ENCODE data around the gene GEMIN4.
A peak's percentile ranks its signal among the peaks of the same experiment; 100 is the strongest.
"Not testable (repeated sequence)": the region's sequence is repeated elsewhere in the genome, so short reads cannot be mapped to it uniquely, and the experiment has no call there.

Gene GEMIN4

DNA sequence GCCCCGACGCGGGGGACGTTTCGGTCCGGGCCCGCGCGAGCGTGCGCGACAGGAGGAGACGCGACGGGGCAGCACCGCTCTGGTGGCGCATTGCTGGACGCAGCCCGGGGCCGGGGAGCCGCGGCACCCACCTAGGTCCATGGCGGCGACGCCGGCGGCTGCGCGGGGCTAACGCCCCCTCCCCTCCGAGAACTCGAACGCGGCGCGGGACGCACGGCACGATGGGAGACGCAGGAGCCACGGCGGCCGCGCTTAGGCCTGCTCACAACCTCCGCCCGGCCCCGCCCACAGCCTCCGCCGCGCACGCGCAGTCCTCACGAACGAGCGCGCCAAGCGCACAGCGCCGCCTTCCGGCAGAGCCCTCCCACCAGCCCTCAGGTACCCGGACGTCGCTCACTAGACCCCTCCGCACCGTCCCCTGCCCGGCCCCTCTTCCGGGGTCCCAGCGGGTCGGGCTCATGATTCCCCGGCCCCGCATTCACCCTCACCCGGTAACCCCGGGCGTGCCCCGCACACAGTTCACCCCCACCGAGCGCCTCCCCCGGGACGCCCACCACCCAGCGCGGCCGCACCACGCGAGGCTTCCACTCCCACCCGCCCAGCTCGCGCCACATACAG is at the start of gene GEMIN4:
GEMIN4 (minus strand) TSS at position 263 of the 618 bp plus-strand sequence; CDS start at position 141, 122 bp downstream.
- DNase-seq = peak; percentile 86

DNA sequence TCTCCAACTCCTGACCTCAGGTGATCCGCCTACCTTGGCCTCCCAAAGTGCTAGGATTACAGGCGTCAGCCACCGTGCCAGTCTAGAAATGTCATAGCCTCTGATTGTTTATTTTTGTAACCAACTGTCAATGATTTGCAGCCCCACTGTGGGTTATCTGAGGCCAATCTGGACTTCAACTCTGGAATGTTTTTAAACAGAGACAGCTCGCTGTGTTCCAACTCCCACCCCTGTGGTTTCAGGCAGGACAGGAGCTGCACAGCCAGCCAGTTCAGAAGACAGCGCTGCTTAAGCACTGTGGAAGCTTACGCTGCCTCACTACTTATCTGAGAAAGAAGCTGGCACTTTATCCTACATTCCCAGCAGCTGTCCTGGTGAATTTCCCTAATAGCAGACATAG is 49.6 kb upstream of the GEMIN4 start:
- DNase-seq = no peak

DNA sequence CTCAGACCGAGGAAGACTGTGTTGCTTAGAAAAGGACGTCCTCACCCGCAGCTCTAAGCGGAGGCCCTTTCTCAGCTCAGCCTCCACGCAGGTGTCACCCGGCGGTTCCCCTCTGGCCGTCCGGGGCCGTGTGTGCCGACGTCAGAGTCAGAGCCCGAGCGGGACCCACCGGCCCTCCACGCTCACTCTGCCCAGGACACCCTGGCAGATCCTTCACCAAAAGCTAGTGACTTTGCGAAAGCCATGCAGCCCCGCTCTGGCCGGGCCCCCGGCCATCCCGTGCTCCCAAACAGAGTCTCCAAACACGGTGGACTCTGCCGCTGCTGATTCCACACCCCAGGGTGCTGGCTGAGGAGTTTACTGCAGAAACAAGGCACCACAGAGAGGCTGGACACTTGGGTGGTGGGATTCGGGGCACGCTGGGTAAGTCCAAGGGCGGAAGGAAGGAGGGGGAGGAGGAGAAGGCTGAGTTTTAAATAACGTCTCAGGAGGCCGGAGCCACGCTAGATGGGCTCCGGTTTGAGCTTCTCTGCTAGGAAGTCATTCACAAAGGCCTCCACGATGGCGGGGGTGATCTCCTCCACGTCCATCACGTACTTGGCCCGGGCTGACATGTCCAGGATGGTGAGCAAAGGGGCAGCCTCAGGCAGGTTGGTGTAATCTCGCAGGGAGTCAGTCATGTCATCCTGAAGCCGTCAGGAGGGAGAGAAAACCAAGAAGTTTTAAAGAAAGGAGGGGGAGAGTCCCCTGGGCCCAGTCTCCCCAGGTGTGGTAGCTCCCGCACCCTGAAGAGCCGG is 48.6 kb upstream of the GEMIN4 start:
- no peak for DNase-seq

DNA sequence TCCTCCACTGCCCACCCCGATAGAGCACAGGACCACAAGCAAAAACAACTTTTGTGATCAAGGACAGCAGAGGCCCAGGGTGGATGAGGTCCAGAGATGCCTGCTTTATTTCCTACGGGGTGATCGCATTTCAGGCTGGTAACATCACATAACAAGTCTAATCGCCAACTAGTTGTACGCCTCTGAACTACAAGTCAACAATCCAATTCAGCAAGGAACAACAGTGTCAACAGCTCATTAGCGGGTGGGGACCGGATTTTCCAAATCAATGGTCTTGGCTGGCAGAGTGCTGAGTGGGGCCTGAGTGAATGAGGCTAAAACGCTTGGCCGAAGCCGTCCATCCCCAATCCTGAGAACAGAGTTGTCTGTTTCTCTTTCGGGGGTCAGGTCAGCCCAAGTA is 47.2 kb upstream of the GEMIN4 start:
- no peak for DNase-seq

DNA sequence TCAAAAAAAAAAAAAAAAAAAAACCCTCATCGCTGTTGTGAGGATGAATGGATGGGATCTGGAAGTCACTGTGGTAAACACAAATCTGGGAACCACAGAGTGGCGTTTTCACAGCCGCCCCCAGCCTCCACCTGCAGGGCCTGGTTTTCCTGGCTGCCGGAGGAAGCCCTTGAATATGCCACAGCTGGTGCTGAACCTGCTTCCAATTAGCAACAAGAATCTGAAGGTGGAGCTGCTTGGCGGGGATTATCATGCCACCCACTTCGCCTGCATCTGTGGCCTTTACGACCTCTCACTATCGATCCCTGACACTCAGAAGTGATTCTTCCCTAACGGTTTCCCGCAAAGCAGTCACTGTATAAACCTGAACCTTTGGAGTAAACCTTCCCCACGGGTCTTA is 46.2 kb upstream of the GEMIN4 start:
- DNase-seq = no peak

DNA sequence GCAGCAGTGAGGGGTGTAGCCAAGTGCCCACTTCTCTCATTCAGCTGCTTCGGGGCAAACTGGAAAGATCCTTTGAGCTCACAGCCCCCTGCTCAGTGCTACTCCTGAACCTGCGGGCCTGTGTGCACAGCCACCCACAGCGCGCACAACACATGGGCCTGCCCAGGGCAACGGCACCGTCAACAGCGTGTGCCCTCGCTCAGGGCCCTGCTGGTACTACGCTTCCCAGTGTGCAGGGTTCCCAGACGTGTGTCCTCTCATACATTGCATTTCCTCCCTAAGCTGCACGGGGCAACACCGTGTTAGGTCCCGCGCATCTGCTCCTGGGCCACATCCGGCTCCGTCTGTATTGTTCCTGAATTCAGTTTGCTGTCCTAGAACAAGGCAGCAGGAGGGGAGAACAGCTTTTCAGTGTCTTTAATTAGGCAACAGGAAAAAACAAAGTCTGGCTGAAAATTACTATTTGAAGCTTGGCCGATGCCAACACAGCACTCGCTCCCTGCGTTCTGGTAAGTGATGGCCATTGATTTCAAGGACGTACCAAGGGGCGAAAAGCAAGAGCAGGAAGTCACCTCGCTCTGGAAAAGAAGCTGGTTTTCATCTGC is 45.3 kb upstream of the GEMIN4 start:
- DNase-seq = no peak

DNA sequence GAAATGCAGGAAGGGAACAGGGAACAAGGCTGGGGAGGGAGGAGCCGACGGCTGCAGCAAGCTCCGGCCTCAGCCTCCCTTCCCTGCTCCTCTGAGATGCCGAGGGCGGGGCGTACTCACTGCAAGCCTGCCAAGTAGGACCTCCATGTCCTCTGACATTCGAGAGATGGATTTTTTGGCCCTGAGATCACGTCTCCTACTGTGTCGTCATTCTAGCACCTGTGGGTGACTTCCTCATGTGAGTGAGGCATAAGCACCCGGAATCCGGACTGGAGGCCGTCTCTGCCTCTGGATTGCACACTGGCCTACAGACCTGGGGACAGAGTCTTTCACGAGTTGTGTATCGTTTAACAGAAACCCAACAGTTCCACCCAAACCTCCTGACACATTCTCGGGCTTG is 44.5 kb upstream of the GEMIN4 start:
- DNase-seq = no peak

DNA sequence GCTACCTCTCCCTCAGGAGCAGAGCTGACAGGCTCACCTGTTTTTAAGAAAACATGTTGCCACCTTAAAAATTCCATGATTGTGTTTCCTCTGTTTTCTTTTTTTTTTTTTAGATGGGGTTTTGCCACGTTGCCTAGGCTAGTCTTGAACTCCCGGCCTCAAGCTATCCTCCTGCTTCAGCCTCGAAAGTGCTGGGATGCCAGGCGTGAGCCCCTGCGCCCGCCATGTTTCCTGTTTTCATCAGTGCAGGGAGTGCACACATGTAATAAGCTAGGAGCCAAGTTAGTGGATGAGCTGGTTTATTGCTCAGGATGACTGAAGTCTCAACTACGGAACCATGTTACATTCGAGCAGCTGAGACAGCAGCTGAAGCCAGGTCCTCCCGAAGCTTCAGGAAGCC is 43.7 kb upstream of the GEMIN4 start:
- no peak for DNase-seq

DNA sequence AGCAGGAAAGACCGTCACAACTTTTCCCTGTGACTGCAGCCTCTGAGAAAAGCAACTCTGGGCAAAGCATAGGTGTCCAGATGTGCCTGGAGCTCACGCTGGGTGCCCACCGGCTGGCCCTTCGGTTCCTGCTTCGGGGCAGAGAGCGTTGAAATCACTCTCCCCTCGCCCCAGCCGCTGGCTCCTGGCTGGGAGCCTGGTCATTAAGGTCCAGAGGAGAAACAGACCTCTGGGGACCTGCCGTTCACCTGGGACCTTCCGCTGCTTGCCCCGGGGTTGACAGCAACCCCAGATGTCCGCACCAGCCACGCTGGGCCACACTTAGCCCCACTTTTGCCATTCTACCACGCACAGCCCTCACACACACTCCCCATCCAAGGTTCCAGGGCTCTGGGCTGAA is 43.2 kb upstream of the GEMIN4 start:
- DNase-seq = no peak

DNA sequence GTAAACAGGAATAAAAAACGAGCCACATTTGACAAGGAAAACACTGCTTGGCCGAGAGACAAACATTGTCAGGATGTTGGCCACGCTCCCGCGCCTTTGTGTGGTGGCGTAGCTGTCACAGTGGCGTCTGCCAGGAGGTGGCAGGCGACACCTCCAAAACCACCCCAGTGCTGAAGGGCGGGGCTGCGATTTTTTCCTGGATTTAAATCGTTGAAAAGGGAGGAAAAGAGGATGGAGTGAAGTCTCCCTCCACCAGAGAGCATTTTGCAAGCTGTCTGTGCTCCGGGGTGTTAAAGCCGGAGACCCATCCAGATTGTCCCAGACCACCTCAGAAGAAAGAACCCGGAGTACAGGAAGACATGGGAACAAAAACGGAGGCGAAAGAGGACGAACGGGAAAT is 42.8 kb upstream of the GEMIN4 start:
- DNase-seq = peak; percentile 70

DNA sequence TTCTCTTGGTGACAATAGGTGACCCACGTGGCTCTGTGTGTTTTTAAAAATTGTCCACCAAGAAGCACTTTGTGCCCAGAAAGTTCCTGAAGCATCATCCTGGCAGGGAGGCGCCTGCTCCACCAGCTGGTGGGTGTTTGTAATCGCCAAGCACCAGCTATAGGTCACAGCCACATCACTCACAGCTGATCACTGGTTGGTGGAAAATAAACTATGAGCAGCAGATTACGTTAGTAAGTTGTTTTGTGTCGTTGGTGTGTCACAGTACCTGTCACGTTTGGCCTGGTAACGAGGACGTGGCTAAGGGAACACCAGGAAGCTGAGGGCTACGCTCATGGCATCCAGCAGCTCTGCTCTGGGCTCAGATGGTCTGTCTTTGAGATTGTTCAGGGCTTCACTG is 40.2 kb upstream of the GEMIN4 start:
- DNase-seq = no peak

DNA sequence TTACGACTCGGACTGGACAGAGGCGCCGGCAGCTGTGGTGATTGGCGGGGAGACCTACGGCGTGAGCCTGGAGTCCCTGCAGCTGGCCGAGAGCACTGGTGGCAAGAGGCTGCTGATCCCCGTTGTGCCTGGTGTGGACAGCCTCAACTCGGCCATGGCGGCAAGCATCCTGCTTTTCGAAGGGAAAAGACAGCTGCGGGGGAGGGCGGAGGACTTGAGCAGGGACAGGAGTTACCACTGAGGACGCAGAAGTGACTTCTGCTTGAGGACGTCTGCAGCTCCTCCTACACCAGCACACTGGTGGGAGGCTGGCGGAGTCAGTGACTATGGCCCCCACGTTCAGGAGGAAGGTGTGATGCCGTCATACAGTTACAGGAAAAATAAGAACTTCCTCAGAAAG is 39.8 kb upstream of the GEMIN4 start:
- no peak for DNase-seq

DNA sequence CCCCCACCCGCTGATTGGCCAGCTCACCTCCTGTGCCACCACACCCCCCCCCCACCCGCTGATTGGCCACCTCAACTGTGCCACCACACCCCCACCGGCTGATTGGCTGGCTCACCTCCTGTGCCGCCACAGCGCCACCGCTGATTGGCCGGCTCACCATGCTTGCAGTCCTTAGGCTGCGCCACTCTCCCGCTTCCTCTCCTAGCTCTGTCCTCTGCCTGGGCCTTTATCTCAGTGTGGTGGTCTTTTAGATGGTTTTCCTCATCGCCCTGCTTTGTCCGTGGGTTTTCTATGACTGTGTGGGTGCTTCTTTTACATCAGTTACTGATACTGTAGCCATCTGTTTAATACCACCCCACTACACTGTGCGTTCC is 38.8 kb upstream of the GEMIN4 start:
- DNase-seq = not testable (repeated sequence)

DNA sequence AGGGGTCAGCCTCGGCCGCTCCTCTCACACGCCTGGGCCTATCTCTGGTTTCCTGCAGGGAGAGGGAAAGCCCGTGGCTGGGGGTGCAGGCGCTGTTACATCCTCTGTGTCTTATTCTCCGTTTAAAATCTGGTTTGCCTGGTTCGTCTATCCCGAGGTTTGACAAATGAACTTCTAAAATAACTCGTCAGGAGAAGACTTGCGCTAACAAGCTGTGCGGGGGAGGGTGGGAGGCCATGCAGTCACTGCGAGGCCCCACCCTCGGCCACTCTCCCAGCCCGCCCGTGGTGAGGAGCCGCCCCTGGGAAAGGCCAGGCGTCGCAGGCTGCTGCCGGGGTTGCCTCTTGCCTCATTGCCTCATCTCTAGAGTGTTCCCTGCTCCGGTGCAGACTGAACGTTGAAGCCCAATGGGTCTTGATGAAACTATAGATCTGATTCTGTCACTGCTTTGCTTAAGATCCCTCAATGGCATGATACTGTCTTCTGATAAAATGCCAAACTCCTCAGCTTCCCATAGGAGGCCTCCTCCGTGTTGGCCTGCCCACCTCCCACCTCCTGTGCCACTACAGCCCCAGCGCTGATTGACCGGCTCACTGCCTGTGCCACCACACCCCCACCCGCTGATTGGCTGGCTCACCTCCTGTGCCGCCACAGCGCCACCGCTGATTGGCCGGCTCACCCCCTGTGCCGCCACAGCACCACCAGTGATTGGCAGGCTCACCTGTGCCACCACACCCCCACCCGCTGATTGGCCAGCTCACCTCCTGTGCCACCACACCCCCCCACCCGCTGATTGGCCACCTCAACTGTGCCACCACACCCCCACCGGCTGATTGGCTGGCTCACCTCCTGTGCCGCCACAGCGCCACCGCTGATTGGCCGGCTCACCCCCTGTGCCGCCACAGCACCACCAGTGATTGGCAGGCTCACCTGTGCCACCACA is 38.1 kb upstream of the GEMIN4 start:
- not testable (repeated sequence) for DNase-seq

DNA sequence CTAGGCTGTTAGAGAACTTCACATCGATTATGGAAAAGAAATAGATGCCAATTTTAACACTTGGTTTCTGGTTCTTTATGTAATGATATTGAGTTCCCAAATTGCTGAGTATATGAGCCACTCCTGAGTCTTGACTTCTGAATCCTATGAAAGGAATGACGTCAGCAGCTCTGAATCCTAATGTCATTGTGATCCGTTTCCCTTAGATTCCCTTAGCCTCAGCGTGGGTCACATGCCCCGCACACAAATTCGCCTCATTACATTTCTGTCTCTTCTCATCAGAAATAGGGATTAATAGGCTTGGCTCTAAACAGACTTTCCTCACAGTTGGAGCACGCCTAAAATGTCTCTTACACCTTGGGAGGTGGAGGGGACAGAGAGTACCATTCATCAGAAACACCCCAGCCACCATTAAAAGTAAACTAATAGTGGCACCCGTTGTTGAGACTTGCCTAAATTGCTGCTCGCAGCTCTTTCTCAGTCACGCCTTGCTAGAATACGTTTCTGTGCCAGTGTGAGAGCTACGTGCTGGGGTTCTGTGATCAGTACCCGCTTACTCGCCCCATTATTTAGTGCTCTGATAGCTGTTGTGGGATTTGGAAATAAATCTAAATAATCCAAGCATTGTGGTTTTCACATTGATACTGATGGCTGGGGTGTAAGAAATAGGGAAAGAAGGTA is 37.2 kb upstream of the GEMIN4 start:
- DNase-seq = no peak

DNA sequence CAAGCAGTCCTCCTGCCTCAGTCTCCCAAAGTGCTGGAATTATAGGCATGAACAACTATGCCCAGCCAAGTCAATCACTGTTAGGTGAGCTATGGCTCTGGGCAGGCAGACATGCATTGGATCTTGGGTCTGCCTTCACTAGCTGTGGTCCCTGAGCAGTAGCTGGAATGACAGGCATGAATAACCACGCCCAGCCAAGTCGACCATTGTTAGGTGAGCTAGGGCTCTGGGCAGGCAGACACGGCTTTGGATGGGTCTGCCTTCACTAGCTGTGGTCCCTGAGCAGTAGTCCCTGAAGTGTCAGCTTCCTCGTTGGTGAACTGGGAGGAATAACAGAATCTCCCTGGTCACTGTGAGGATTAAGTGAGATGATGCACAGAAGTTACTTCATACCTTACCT is 36.5 kb upstream of the GEMIN4 start:
- DNase-seq = no peak

DNA sequence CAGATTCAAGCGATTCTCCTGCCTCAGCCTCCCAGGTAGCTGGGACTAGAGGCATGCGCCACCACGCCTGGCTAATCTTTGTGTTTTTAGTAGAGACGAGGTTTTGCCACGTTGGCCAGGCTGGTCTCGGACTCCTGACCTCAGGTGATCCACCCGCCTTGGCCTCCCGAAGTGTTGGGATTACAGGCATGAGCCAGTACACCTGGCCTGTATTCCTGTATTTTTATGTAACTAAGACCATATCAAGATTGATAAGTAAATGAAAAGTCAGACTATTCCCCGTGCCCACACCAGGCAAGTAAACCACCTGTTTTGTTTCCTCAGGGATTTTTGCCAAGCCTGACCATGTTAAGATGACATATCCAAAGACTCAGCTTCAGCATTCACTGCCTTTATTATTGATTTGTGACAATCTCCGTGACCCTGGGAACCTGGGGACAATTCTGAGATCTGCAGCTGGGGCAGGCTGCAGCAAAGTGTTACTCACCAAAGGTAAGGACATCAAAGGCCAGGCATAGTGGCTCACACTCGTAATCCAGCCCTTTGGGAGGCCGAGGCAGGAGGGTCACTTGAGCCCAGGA is 35.7 kb upstream of the GEMIN4 start:
- no peak for DNase-seq

DNA sequence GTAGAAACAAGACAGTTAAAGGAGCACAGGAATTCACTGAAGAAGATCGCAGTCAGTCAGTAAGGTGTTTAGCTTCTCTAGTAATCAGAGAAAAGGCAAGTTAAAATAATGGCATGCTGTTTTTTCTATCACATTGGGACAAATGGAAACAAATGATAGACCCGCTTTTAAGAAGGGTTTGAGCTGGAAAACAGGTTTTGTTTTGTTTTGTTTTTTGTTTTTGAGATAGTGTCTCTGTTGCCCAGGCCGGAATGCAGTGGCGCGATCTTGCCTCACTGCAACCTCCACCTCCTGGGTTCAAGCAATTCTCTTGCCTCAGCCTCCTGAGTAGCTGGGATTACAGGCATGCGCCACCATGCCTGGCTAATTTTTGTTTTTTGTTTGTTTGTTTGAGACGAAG is 33.8 kb upstream of the GEMIN4 start:
- DNase-seq = not testable (repeated sequence)

DNA sequence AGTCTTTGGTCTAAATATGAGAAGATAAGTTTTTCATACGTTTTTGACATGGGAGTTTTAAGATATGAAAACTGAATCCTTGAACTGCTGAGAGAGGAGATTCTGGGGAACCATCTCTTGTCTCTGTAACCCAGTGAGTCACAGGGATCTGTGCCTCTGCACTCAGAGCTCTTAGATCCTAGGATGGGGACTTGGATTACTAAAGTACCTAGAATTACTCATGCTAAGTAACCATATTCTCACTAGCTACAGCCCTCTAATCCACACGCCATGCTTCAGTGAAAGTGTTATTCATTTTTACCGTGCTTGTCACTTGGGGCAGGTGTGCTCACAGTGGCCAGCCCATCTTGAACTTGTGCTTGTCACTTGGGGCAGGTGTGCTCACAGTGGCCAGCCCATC is 32.1 kb upstream of the GEMIN4 start:
- DNase-seq = no peak

DNA sequence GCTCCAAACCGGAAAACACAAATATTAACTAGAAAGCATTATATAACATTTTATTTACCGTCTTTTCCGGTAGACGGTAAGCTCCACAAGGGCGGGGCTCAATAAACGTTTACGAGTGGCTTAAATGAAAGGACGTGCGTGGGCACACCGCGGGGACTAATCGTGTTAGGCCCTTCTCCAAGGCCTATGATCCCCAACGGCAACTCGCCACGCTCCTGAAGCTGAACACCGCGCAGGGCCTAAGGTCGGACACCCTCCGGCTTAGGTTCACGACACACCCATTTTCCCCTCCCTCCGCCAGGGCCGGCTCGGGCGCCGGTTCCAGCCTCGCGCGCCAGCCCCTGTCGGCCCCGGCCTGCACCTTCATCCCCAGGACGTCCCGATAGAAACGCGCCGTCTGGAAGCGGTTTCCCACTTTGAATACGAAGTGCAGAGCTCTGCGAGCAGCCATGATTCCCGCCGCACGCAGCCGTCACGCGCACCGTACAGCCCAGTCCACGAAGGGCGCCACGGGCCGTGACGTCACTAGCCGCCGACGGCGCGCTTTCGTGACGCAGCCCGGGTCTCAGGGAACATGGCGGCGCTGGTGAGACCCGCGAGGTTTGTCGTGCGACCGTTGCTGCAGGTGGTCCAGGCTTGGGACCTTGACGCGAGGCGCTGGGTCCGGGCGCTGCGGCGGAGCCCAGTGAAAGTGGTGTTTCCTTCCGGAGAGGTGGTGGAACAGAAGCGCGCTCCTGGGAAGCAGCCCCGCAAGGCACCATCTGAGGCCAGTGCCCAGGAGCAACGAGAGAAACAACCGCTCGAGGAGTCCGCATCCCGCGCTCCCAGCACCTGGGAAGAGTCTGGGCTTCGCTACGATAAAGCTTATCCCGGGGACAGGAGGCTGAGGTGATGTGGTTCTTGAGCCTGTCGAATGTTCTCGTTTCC is 30.0 kb upstream of the GEMIN4 start, which contains the start of the genes GLOD4 and MRM3:
GLOD4 (minus strand) TSS at position 476 of the 927 bp plus-strand sequence; CDS start at position 451, 25 bp downstream.
MRM3 (plus strand) TSS at position 549 of the 927 bp plus-strand sequence; CDS start at position 575, 26 bp downstream.
- DNase-seq = peak; percentile 86

DNA sequence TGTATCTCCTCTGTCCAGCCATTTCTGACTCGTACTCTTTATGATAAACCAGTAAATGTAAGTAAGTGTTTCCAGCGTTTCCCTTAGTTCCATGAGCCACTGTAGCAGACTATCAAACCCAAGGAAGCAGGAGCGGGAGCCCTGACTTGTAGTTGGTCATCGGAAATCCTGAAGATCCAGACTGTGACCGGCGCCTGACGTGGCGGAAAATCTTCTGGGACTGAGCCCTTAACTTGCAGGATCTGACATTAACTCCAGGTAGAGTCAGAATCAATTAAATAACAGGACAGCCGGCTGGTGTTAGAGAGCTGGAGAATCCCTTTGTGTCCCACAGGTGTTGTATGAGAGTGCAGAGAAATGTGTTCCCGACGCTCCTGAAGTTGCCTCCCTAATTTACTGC is 26.0 kb upstream of the GEMIN4 start:
- no peak for DNase-seq

All from EL (cell line).